ENCODE measurements around the gene HIVEP3.

HIVEP3 gene

GRCh38 chr1:41615316-41615715 lies 303.4 kb downstream of the HIVEP3 start:
- H3K4me3 ChIP-seq (ENCODE audit: low read length) = no peak overlapping the region
- no peak for DNase-seq (ENCODE audit: low read depth)
- TF ChIP-seq, protein P1, sequence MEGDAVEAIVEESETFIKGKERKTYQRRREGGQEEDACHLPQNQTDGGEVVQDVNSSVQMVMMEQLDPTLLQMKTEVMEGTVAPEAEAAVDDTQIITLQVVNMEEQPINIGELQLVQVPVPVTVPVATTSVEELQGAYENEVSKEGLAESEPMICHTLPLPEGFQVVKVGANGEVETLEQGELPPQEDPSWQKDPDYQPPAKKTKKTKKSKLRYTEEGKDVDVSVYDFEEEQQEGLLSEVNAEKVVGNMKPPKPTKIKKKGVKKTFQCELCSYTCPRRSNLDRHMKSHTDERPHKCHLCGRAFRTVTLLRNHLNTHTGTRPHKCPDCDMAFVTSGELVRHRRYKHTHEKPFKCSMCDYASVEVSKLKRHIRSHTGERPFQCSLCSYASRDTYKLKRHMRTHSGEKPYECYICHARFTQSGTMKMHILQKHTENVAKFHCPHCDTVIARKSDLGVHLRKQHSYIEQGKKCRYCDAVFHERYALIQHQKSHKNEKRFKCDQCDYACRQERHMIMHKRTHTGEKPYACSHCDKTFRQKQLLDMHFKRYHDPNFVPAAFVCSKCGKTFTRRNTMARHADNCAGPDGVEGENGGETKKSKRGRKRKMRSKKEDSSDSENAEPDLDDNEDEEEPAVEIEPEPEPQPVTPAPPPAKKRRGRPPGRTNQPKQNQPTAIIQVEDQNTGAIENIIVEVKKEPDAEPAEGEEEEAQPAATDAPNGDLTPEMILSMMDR (conservative IDR thresholded peaks at IDR 0.05; ENCODE audit: low read depth, low read length) = no peak

- TF ChIP-seq, protein P1 (conservative IDR thresholded peaks at IDR 0.05; ENCODE audit: low read depth, low read length) = no peak
- no peak overlapping the region for H3K4me3 ChIP-seq (ENCODE audit: low read length)
- no peak for DNase-seq (ENCODE audit: low read depth)
Measured at GRCh38 chr1:41614818-41615217, 303.9 kb downstream of the HIVEP3 start.

- TF ChIP-seq, protein P1 (conservative IDR thresholded peaks at IDR 0.05; ENCODE audit: low read depth, low read length) = no peak
- no peak for DNase-seq (ENCODE audit: low read depth)
Measured at GRCh38 chr1:41613689-41614574, 304.8 kb downstream of the HIVEP3 start.

GRCh38 chr1:41612953-41613352 lies 305.8 kb downstream of the HIVEP3 start:
- no peak overlapping the region for H3K4me3 ChIP-seq (ENCODE audit: low read length)
- TF ChIP-seq, protein P1 (conservative IDR thresholded peaks at IDR 0.05; ENCODE audit: low read depth, low read length) = no peak
- DNase-seq (ENCODE audit: low read depth) = no peak

More at GRCh38 chr1:41613689-41614574, 304.8 kb downstream of the HIVEP3 start:
- H3K4me3 ChIP-seq (ENCODE audit: low read length) = no peak overlapping the region

GRCh38 chr1:41611932-41612450 lies 306.7 kb downstream of the HIVEP3 start:
- TF ChIP-seq, protein P1 (conservative IDR thresholded peaks at IDR 0.05; ENCODE audit: low read depth, low read length) = no peak
- no peak for DNase-seq (ENCODE audit: low read depth)
- no peak overlapping the region for H3K4me3 ChIP-seq (ENCODE audit: low read length)

GRCh38 chr1:41611068-41611931 lies 307.4 kb downstream of the HIVEP3 start:
- TF ChIP-seq, protein P1 (conservative IDR thresholded peaks at IDR 0.05; ENCODE audit: low read depth, low read length) = no peak
- no peak for DNase-seq (ENCODE audit: low read depth)
- H3K4me3 ChIP-seq (ENCODE audit: low read length) = no peak overlapping the region

Data from retinal pigment epithelial cell (primary cell).